ENCODE data around the gene GCSAML. TPM values are rescaled to one million over a fixed set of nuclear protein-coding genes. Genes with fewer than 3 reads are reported as not detected.
A peak's percentile ranks its signal among the peaks of the same experiment; 100 is the strongest.

Gene GCSAML
- total and polyA plus RNA-seq, 9 of the 15 experiments (the other 6 are each of a cell fraction or from before 2014, with no cell fraction given), result 0.01 TPM; not detected in 8

DNA sequence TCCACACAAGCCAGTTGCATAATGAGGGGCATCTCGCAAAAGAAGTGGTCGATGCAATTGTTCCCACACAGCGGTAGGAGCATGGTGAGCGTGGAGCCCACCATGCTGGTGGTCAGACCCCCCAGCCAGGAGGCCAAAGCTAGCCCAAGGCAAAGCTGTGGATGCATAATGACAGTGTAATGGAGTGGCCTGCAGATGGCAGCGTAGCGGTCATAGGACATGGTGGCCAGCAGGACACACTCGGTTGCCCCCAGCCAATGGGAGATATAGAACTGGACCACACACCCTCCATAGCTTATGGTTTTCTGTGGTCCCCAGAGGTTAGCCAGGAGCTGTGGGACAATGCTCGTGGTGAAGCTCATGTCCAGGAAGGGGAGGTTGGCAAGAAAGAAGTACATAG is 17.0 kb upstream of the GCSAML start:
- ChIA-PET CTCF (ENCODE audit: low intra/inter-chr PET ratio) (no interaction called here), POLR2A (interaction anchor here (1.1 kb wide), 1 partner anchor 19 kb away, joined by 4 read pairs; no protein-coding TSS in a partner anchor)
- intact Hi-C loops (cut with micrococcal nuclease), result no loop called here
- peaks cover 0 to 16% of the 10 kb centered on the region in 2 experiments; a peak in 2 of 5 replicates for H3K27me3 ChIP-seq (ENCODE audit: control insufficient read depth in 2 of 2, insufficient read depth in 2 of 2, low read length in 2 of 2)
- BruUV-seq (replicated peaks), result no TSS peak
- WGBS (ENCODE audit: insufficient coverage, low coverage, missing lambda C conversion rate), result 2% methylated on average over 8 of the region's 8 CpGs
- no peaks in the 10 kb centered on the region for H3K36me3 ChIP-seq (ENCODE audit: control insufficient read depth, insufficient read depth, low read length)
- H3K4me3 ChIP-seq, result no peak overlapping the region
- H3K4me1 ChIP-seq (replicated peaks in 1 of 2; ENCODE audit: control insufficient read depth in 2 of 2, insufficient read depth in 2 of 2, low read length in 2 of 2), result peaks cover 0 to 7% of the 10 kb centered on the region in 2 experiments; a peak in 3 of 5 replicates
- DNase-seq (ENCODE audit: extremely low read depth in 1 of 4, low spot score in 3 of 4) (peak in 3 of 4 experiments; percentile 16 to 37 (median 21)), ATAC-seq (peak; percentile 80), FAIRE-seq (peak; percentile 35)
- H3K79me2 ChIP-seq (ENCODE audit: control insufficient read depth, insufficient read depth, low read length), result no peaks in the 10 kb centered on the region
- H3K9ac ChIP-seq (ENCODE audit: insufficient read depth in 1 of 2, low read depth in 2 of 2, low read length in 2 of 2), result no peak overlapping the region
- no peaks in the 10 kb centered on the region for H3K9me3 ChIP-seq (replicated peaks; ENCODE audit: control insufficient read depth, insufficient read depth, low read depth, low read length)
- H3K27ac ChIP-seq (ENCODE audit: extremely low read depth, low read depth, low read length), result no peak overlapping the region
- H2AFZ ChIP-seq (ENCODE audit: low read depth, low read length), result no peak overlapping the region
- TF ChIP-seq, protein P1, sequence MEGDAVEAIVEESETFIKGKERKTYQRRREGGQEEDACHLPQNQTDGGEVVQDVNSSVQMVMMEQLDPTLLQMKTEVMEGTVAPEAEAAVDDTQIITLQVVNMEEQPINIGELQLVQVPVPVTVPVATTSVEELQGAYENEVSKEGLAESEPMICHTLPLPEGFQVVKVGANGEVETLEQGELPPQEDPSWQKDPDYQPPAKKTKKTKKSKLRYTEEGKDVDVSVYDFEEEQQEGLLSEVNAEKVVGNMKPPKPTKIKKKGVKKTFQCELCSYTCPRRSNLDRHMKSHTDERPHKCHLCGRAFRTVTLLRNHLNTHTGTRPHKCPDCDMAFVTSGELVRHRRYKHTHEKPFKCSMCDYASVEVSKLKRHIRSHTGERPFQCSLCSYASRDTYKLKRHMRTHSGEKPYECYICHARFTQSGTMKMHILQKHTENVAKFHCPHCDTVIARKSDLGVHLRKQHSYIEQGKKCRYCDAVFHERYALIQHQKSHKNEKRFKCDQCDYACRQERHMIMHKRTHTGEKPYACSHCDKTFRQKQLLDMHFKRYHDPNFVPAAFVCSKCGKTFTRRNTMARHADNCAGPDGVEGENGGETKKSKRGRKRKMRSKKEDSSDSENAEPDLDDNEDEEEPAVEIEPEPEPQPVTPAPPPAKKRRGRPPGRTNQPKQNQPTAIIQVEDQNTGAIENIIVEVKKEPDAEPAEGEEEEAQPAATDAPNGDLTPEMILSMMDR (IDR thresholded peaks at IDR 0.05 in 2 of 3, conservative IDR thresholded peaks at IDR 0.05 in 1 of 3; ENCODE audit: insufficient read depth in 2 of 3, low read depth in 1 of 3, low read length in 3 of 3), result peak in 2 of 3 experiments; percentile 36 to 69; a peak in 5 of 6 replicates
- TF ChIP-seq, protein P2, sequence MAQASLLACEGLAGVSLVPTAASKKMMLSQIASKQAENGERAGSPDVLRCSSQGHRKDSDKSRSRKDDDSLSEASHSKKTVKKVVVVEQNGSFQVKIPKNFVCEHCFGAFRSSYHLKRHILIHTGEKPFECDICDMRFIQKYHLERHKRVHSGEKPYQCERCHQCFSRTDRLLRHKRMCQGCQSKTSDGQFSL (CRISPR knock-in tag; IDR thresholded peaks at IDR 0.05), result no peak
- TF ChIP-seq, protein P2 (tag; IDR thresholded peaks at IDR 0.05), result no peak
- TF ChIP-seq CAMTA2 (CRISPR knock-in tag; conservative IDR thresholded peaks at IDR 0.05), result no peak
- no peak for TF ChIP-seq ZNF445 (CRISPR knock-in tag; IDR thresholded peaks at IDR 0.05; ENCODE audit: low read depth)
- TF ChIP-seq ZNF212 (CRISPR knock-in tag; IDR thresholded peaks at IDR 0.05), result no peak
- TF ChIP-seq, protein P3, sequence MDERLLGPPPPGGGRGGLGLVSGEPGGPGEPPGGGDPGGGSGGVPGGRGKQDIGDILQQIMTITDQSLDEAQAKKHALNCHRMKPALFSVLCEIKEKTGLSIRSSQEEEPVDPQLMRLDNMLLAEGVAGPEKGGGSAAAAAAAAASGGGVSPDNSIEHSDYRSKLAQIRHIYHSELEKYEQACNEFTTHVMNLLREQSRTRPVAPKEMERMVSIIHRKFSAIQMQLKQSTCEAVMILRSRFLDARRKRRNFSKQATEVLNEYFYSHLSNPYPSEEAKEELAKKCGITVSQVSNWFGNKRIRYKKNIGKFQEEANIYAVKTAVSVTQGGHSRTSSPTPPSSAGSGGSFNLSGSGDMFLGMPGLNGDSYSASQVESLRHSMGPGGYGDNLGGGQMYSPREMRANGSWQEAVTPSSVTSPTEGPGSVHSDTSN (CRISPR knock-in tag; IDR thresholded peaks at IDR 0.05; ENCODE audit: low read depth), result no peak
- TF ChIP-seq, protein P3 (tag; conservative IDR thresholded peaks at IDR 0.05; ENCODE audit: low read depth), result no peak
- TF ChIP-seq TEAD4 (IDR thresholded peaks at IDR 0.05; ENCODE audit: low read length), result no peak
- no peak for TF ChIP-seq TEAD4 (CRISPR knock-in tag; IDR thresholded peaks at IDR 0.05; ENCODE audit: borderline replicate concordance)
- TF ChIP-seq RAD21 (CRISPR knock-in tag; conservative IDR thresholded peaks at IDR 0.05 in 1 of 2, IDR thresholded peaks at IDR 0.05 in 1 of 2), result peak in 1 of 2 experiments; percentile 30; a peak in 2 of 4 replicates
- TF ChIP-seq SRSF9 (IDR thresholded peaks at IDR 0.05; ENCODE audit: borderline replicate concordance, low read depth, low read length), result no peak
- H4K20me1 ChIP-seq (replicated peaks; ENCODE audit: control insufficient read depth, insufficient read depth, low read length), result no peaks in the 10 kb centered on the region
- no peaks in the 10 kb centered on the region for H3K9me1 ChIP-seq (ENCODE audit: control insufficient read depth, insufficient read depth, low read length)
- in situ Hi-C loops (cut with MboI), result no loop called here
- no peak overlapping the region for H3K4me2 ChIP-seq (ENCODE audit: insufficient read depth, low read length)
